ENCODE results near the gene AGO4.

GRCh38 chr1:35808450-35809113 is 766 bp downstream of the AGO4 start:
- TF ChIP-seq EZH2 (IDR thresholded peaks at IDR 0.05; ENCODE audit: low read length), result no peak
- no peak for TF ChIP-seq CTCF (optimal IDR thresholded peaks at IDR 0.05 in 1 of 3, IDR thresholded peaks at IDR 0.05 in 1 of 3, conservative IDR thresholded peaks at IDR 0.05 in 1 of 3; ENCODE audit: extremely low read depth in 1 of 3, insufficient read depth in 2 of 3, low read length in 3 of 3)
